ENCODE results near the gene DBP. TPM values are rescaled to one million over a fixed set of nuclear protein-coding genes. Genes with fewer than 3 reads are reported as not detected.

Gene DBP
- total and polyA plus RNA-seq, 2 of the 13 experiments (the other 11 are each of a cell fraction or from before 2014, with no cell fraction given), result 1.7 to 5.8 TPM

GRCh38 chr19:48665786-48666185 lies 28.6 kb upstream of the DBP start:
- Histone ChIP-seq H3K36me3 (replicated peaks in 1 of 2; ENCODE audit: control insufficient read depth in 1 of 2, insufficient read depth in 2 of 2, low read length in 2 of 2) (no peaks in the 10 kb centered on the region), H3K4me2 (ENCODE audit: low read depth, low read length) (no peak overlapping the region), H3K9ac (ENCODE audit: insufficient read depth, low read depth, low read length) (no peak overlapping the region), H2AFZ (ENCODE audit: low read length) (no peak overlapping the region), H4K20me1 (ENCODE audit: insufficient read depth, low read length) (no peaks in the 10 kb centered on the region), H3K79me2 (ENCODE audit: insufficient read depth, low read length) (no peaks in the 10 kb centered on the region), H3K27me3 (ENCODE audit: control insufficient read depth in 1 of 2, insufficient read depth in 2 of 2, low read length in 2 of 2) (peaks cover 1 to 6% of the 10 kb centered on the region in 2 experiments; a peak in 2 of 5 replicates), H3K4me1 (ENCODE audit: insufficient read depth, low read length) (peaks cover 3% of the 10 kb centered on the region), H3K9me3 (ENCODE audit: low read length) (no peaks in the 10 kb centered on the region), H3K27ac (ENCODE audit: extremely low read length, insufficient read depth, low read length) (no peak overlapping the region), H3K4me3 (replicated peaks in 1 of 3; ENCODE audit: insufficient read depth in 1 of 3, low read depth in 2 of 3, low read length in 3 of 3) (no peak overlapping the region)
- ChIA-PET POLR2A (no interaction called here), CTCF (ENCODE audit: low intra/inter-chr PET ratio, low total read pairs) (no interaction called here)
- FAIRE-seq (no peak), DNase-seq (ENCODE audit: low spot score) (no peak), ATAC-seq (no peak)
- TF ChIP-seq POLR2G (IDR thresholded peaks at IDR 0.05; ENCODE audit: low read depth, low read length), result no peak
- TF ChIP-seq ZNF629 (CRISPR knock-in tag; conservative IDR thresholded peaks at IDR 0.05), result peak; percentile 34; the same call in 1 of the 2 replicates
- TF ChIP-seq PCBP1 (IDR thresholded peaks at IDR 0.05; ENCODE audit: borderline replicate concordance, low read depth, low read length), result no peak
- no peak for TF ChIP-seq ZNF143 (CRISPR knock-in tag; IDR thresholded peaks at IDR 0.05)
- in situ Hi-C loops (cut with HindIII; ENCODE audit: extremely low pct_ligation_motif_present, low pct_unique_long_range_greater_than_20kb) (no loop called here), intact Hi-C loops (cut with micrococcal nuclease; ENCODE audit: unreplicated experiment) (no loop called here)
- no TSS peak for BruUV-seq (replicated peaks)
- 49% methylated on average over 3 of the region's 6 CpGs for WGBS (ENCODE audit: low lambda C conversion rate)

DNA sequence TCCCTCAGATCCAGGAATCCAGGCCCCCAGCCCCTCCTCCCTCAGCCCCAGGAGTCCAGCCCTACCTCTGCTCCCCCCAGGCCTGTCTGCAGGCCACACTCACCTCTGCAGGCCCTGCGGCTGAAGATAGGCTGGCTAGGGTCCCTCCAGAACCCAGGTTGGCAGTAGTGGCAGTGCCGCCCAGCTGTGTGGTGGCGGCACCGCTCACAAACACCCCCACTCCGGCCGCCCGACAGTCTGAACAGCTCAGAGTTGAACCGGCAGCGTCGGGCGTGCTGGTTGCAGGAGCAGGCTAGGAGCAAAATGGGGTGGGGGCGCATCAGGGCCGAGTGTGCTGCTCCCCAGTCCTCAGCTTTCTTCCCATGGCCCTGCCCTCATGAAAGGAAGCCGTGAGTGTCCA lies 27.3 kb upstream of the DBP start:
- POLR2A ChIA-PET, result no interaction called here
- no peak for TF ChIP-seq ZNF792 (CRISPR knock-in tag; IDR thresholded peaks at IDR 0.05)
- no peak for TF ChIP-seq USF2 (IDR thresholded peaks at IDR 0.05; ENCODE audit: low read depth, low read length)
- no peak for TF ChIP-seq USF2 (CRISPR knock-in tag; IDR thresholded peaks at IDR 0.05; ENCODE audit: borderline replicate concordance)
- no peak for TF ChIP-seq JARID2 (CRISPR knock-in tag; IDR thresholded peaks at IDR 0.05; ENCODE audit: insufficient replicate concordance)
- TF ChIP-seq ISX (CRISPR knock-in tag; conservative IDR thresholded peaks at IDR 0.05), result no peak
- TF ChIP-seq RAD51 (IDR thresholded peaks at IDR 0.05; ENCODE audit: borderline replicate concordance), result no peak
- no peak for TF ChIP-seq ZNF205 (CRISPR knock-in tag; IDR thresholded peaks at IDR 0.05)
- TF ChIP-seq NFATC3 (CRISPR knock-in tag; IDR thresholded peaks at IDR 0.05), result no peak
- TF ChIP-seq NONO (IDR thresholded peaks at IDR 0.05), result no peak
- TF ChIP-seq NONO (CRISPR knock-in tag; conservative IDR thresholded peaks at IDR 0.05), result no peak
- no peak for TF ChIP-seq CBX1 (IDR thresholded peaks at IDR 0.05; ENCODE audit: low read depth)
- TF ChIP-seq LRRFIP1 (CRISPR knock-in tag; conservative IDR thresholded peaks at IDR 0.05), result no peak
- no peak for TF ChIP-seq RBM22 (optimal IDR thresholded peaks at IDR 0.05; ENCODE audit: low read length)
- TF ChIP-seq FOSL1 (CRISPR knock-in tag; IDR thresholded peaks at IDR 0.05; ENCODE audit: borderline replicate concordance), result no peak

More for the DNA sequence above, 27.3 kb upstream of the DBP start:
- CTCF ChIA-PET (ENCODE audit: low intra/inter-chr PET ratio, low total read pairs), result no interaction called here
- no TSS peak for BruUV-seq (replicated peaks)
- Histone ChIP-seq H3K4me2 (ENCODE audit: low read depth, low read length) (no peak overlapping the region), H3K27ac (ENCODE audit: extremely low read length, insufficient read depth, low read length) (no peak overlapping the region), H3K4me1 (ENCODE audit: insufficient read depth, low read length) (no peaks in the 10 kb centered on the region), H4K20me1 (ENCODE audit: insufficient read depth, low read length) (no peaks in the 10 kb centered on the region), H3K9ac (ENCODE audit: insufficient read depth, low read depth, low read length) (no peak overlapping the region), H3K36me3 (replicated peaks in 1 of 2; ENCODE audit: control insufficient read depth in 1 of 2, insufficient read depth in 2 of 2, low read length in 2 of 2) (no peaks in the 10 kb centered on the region), H3K9me3 (ENCODE audit: low read length) (no peaks in the 10 kb centered on the region), H3K4me3 (replicated peaks in 1 of 3; ENCODE audit: insufficient read depth in 1 of 3, low read depth in 2 of 3, low read length in 3 of 3) (no peak overlapping the region), H3K79me2 (ENCODE audit: insufficient read depth, low read length) (no peaks in the 10 kb centered on the region), H3K27me3 (ENCODE audit: control insufficient read depth in 1 of 2, insufficient read depth in 2 of 2, low read length in 2 of 2) (peaks cover 1 to 6% of the 10 kb centered on the region in 2 experiments; a peak in 2 of 5 replicates), H2AFZ (ENCODE audit: low read length) (no peak overlapping the region)
- FAIRE-seq, result no peak
- intact Hi-C loops (cut with micrococcal nuclease; ENCODE audit: unreplicated experiment) (no loop called here), in situ Hi-C loops (cut with HindIII; ENCODE audit: extremely low pct_ligation_motif_present, low pct_unique_long_range_greater_than_20kb) (no loop called here)
- ATAC-seq, result no peak; the same call in 2 of the 3 replicates
- no peak for DNase-seq (ENCODE audit: low spot score)
- 49% methylated on average over 3 of the region's 14 CpGs for WGBS (ENCODE audit: low lambda C conversion rate)

Data from HepG2 (cell line).